Measurements from ENCODE around the gene SLC6A2.

DNA sequence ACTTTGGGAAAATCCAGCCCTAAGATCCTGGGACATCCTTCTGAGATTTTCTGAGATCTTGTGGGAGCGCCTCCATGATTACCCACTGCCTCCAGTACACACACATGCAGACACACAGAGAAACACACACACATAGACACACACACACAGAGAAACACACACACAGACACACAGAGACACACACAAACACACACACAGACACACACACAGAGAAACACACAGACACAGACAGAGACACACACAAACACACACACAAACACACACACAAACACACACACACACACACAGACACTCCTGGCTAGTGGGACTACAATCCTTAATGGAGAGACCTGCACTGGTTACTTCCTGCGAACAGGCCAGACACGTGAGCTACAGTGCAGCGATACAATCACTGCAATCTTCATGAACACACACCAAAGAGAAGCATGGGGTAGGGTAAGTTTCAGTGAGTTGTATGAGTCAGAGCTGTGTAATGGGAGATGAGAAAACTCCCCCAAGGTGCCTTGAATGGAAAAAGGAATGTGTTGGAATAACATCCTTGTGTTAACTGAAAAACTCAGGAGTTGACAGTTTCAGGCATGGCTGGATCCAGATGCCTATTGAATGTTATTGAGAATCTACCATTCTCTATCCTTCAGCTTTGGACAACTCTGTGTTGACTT lies 79.5 kb downstream of the SLC6A2 start:
- TF ChIP-seq, protein P1, sequence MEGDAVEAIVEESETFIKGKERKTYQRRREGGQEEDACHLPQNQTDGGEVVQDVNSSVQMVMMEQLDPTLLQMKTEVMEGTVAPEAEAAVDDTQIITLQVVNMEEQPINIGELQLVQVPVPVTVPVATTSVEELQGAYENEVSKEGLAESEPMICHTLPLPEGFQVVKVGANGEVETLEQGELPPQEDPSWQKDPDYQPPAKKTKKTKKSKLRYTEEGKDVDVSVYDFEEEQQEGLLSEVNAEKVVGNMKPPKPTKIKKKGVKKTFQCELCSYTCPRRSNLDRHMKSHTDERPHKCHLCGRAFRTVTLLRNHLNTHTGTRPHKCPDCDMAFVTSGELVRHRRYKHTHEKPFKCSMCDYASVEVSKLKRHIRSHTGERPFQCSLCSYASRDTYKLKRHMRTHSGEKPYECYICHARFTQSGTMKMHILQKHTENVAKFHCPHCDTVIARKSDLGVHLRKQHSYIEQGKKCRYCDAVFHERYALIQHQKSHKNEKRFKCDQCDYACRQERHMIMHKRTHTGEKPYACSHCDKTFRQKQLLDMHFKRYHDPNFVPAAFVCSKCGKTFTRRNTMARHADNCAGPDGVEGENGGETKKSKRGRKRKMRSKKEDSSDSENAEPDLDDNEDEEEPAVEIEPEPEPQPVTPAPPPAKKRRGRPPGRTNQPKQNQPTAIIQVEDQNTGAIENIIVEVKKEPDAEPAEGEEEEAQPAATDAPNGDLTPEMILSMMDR (IDR thresholded peaks at IDR 0.05): no peak
- TF ChIP-seq EZH2 (IDR thresholded peaks at IDR 0.05): no peak

Data from neural progenitor cell (in vitro differentiated cells).